ENCODE results near the gene BEND5.

- TF ChIP-seq CTCF (IDR thresholded peaks at IDR 0.05; ENCODE audit: low read length) (no peak), EZH2 (IDR thresholded peaks at IDR 0.05; ENCODE audit: borderline replicate concordance, low read length) (no peak)
These were observed 50.0 kb downstream of the BEND5 start for GRCh38 chr1:48726557-48727215.

Data from OCI-LY1 (cell line).